Activated naive CD4-positive, alpha-beta T cell (primary cell): ENCODE data around the gene TBC1D1.
A peak's percentile ranks its signal among the peaks of the same experiment; 100 is the strongest.

Experiments
- DNase-seq, 4 experiments: peaks; one replicate each; lab custom pipeline; 2025; lab: John Stamatoyannopoulos, UW

TBC1D1 gene

GRCh38 chr4:38056011-38056685 is 165.3 kb downstream of the TBC1D1 start:
- no peak for DNase-seq

- DNase-seq, result no peak
Measured at GRCh38 chr4:38058151-38058550, 167.3 kb downstream of the TBC1D1 start.

GRCh38 chr4:38060829-38061431 is 170.0 kb downstream of the TBC1D1 start:
- DNase-seq, result no peak

GRCh38 chr4:38062088-38062775 is 171.3 kb downstream of the TBC1D1 start:
- peak; percentile 5 to 32 (median 10) for DNase-seq

GRCh38 chr4:38062776-38063097 is 171.9 kb downstream of the TBC1D1 start:
- no peak for DNase-seq

- DNase-seq, result no peak
Measured at GRCh38 chr4:38065176-38065575, 174.3 kb downstream of the TBC1D1 start.

GRCh38 chr4:38065900-38066299 is 175.0 kb downstream of the TBC1D1 start:
- no peak for DNase-seq

GRCh38 chr4:38067499-38067898 is 176.6 kb downstream of the TBC1D1 start:
- no peak for DNase-seq

GRCh38 chr4:38068107-38068506 is 177.2 kb downstream of the TBC1D1 start:
- no peak for DNase-seq

- DNase-seq, result peak in 2 of 4 experiments; percentile 5 to 13
Measured at GRCh38 chr4:38069271-38069760, 178.4 kb downstream of the TBC1D1 start.

- DNase-seq, result no peak
Measured at GRCh38 chr4:38071801-38072431, 181.0 kb downstream of the TBC1D1 start.

GRCh38 chr4:38072578-38072977 is 181.7 kb downstream of the TBC1D1 start:
- no peak for DNase-seq

- DNase-seq, result no peak
Measured at GRCh38 chr4:38073596-38074234, 182.8 kb downstream of the TBC1D1 start.

- no peak for DNase-seq
Measured at GRCh38 chr4:38075370-38076152, 184.7 kb downstream of the TBC1D1 start.

- no peak for DNase-seq
Measured at GRCh38 chr4:38076153-38076669, 185.3 kb downstream of the TBC1D1 start.

- no peak for DNase-seq
Measured at GRCh38 chr4:38077791-38078489, 187.1 kb downstream of the TBC1D1 start.

- DNase-seq, result no peak
Measured at GRCh38 chr4:38078590-38079421, 187.9 kb downstream of the TBC1D1 start.

- DNase-seq, result no peak
Measured at GRCh38 chr4:38080061-38080974, 189.4 kb downstream of the TBC1D1 start.

GRCh38 chr4:38082021-38082420 is 191.1 kb downstream of the TBC1D1 start:
- DNase-seq, result no peak
